GM23338 (cell line): ENCODE data around the gene CHCHD5. TPM values are rescaled to one million over a fixed set of nuclear protein-coding genes. Genes with fewer than 3 reads are reported as not detected.

Source experiments
- ATAC-seq: fragments of 200-7000 bp; cut with Tn5 transposase; 3 replicates; pipeline ENCODE4 v1.9.1; 2020
- DNase-seq: peaks from one replicate; pipeline ENCODE4 v3.0.0-alpha.2; 2015; ENCODE audit warnings: low spot score
- H2AFZ ChIP-seq: fragments of 200-600 bp; sonication (generic); 2 replicates; pipeline ENCODE4 v1.8.0; 2016; ENCODE audit warnings: antibody characterized with exemption, mild to moderate bottlenecking, moderate library complexity
- H3F3A ChIP-seq: fragments of 200-600 bp; sonication (generic); replicated peaks from 2 replicates; pipeline ENCODE4 v1.8.0; 2017; ENCODE audit warnings: antibody characterized with exemption, mixed run types, low read depth
- H3K27ac ChIP-seq: fragments of 200-600 bp; sonication (generic); 2 replicates; pipeline ENCODE4 v1.6.1; 2016; ENCODE audit warnings: low read depth
- H3K27me3 ChIP-seq: fragments of 200-600 bp; sonication (generic); 2 replicates; pipeline ENCODE4 v1.8.0; 2016; ENCODE audit warnings: mild to moderate bottlenecking, mixed run types, moderate library complexity; ENCODE audit not compliant: insufficient read depth
- H3K36me3 ChIP-seq: fragments of 200-600 bp; sonication (generic); 2 replicates; pipeline ENCODE4 v1.8.0; 2016; ENCODE audit warnings: mild to moderate bottlenecking; ENCODE audit not compliant: insufficient read depth
- H3K4me1 ChIP-seq: fragments of 200-600 bp; sonication (generic); 2 replicates; pipeline ENCODE4 v1.8.0; 2016; ENCODE audit warnings: mild to moderate bottlenecking, moderate library complexity; ENCODE audit not compliant: insufficient read depth
- H3K4me2 ChIP-seq: fragments of 200-600 bp; sonication (generic); 2 replicates; pipeline ENCODE4 v1.7.1; 2017; ENCODE audit warnings: mixed run types
- H3K4me3 ChIP-seq: fragments of 200-600 bp; sonication (generic); 2 replicates; pipeline ENCODE4 v1.6.1; 2016; ENCODE audit warnings: mixed run types
- H3K79me2 ChIP-seq: fragments of 200-600 bp; sonication (generic); replicated peaks from 2 replicates; pipeline ENCODE4 v1.8.0; 2017; ENCODE audit warnings: mild to moderate bottlenecking; ENCODE audit not compliant: insufficient read depth
- H3K9me2 ChIP-seq: fragments of 200-600 bp; sonication (generic); 2 replicates; pipeline ENCODE4 v1.8.0; 2017; ENCODE audit not compliant: insufficient read depth
- H4K20me1 ChIP-seq: fragments of 200-600 bp; sonication (generic); replicated peaks from 2 replicates; pipeline ENCODE4 v1.8.0; 2017; ENCODE audit warnings: mild to moderate bottlenecking; ENCODE audit not compliant: insufficient read depth
- H3K27ac Mint-ChIP-seq: 2 replicates; pipeline ENCODE4 v1.8.0; 2020; ENCODE audit warnings: inconsistent platforms, mild to moderate bottlenecking, moderate library complexity, mixed read lengths
- H3K27me3 Mint-ChIP-seq: 3 replicates; pipeline ENCODE4 v1.8.0; 2022; ENCODE audit warnings: low read depth, mild to moderate bottlenecking, moderate library complexity, mixed read lengths, inconsistent platforms; ENCODE audit not compliant: insufficient read depth, poor library complexity
- H3K36me3 Mint-ChIP-seq: 3 replicates; pipeline ENCODE4 v1.8.0; 2021; ENCODE audit warnings: low read depth, mild to moderate bottlenecking, inconsistent platforms, moderate library complexity, mixed read lengths
- H3K4me1 Mint-ChIP-seq: 3 replicates; pipeline ENCODE4 v1.8.0; 2020; ENCODE audit warnings: mild to moderate bottlenecking, inconsistent platforms, mixed read lengths
- H3K4me3 Mint-ChIP-seq: 3 replicates; pipeline ENCODE4 v1.8.0; 2021; ENCODE audit warnings: moderate library complexity, mild to moderate bottlenecking, inconsistent platforms, mixed read lengths
- H3K9me3 Mint-ChIP-seq: 3 replicates; pipeline ENCODE4 v1.8.0; 2020; ENCODE audit warnings: moderate library complexity, mild to moderate bottlenecking, inconsistent platforms, mixed read lengths
- CREB1 ChIP-seq: fragments of 250-450 bp; sonication (Bioruptor Pico); IDR thresholded peaks from 2 replicates; pipeline ENCODE4 v1.5.0; 2020; ENCODE audit warnings: low read depth, mild to moderate bottlenecking, moderate library complexity
- EZH2 ChIP-seq: fragments of 200-600 bp; sonication (generic); IDR thresholded peaks from one replicate; pipeline ENCODE4 v1.8.0; 2017; ENCODE audit warnings: antibody characterized with exemption, mild to moderate bottlenecking, low read depth; ENCODE audit not compliant: unreplicated experiment
- NANOG ChIP-seq: IDR thresholded peaks from 2 replicates; pipeline ENCODE4 v1.6.1; 2016; ENCODE audit warnings: antibody characterized with exemption, borderline replicate concordance
- POLR2AphosphoS5 ChIP-seq: IDR thresholded peaks from 2 replicates; pipeline ENCODE4 v1.6.1; 2016; ENCODE audit warnings: antibody characterized with exemption, low read depth
- polyA plus RNA-seq: library from polyadenylated mRNA; unstranded; fragments of >200 nt; fragmentation: Nextera tagmentation; extraction: Ambion mirVana; gene quantifications from 2 replicates; pipeline ENCODE4 v1.2.1, GENCODE V29; 2016
- total RNA-seq: library from RNA; depleted of rRNA; stranded (reverse); fragments of >200 nt; shearing (Covaris generic); gene quantifications from 2 replicates; pipeline ENCODE4 v1.2.3, GENCODE V29; 2014
- TF ChIP-seq, protein P1 (sequence below): IDR thresholded peaks from 2 replicates; pipeline ENCODE4 v1.6.1; 2016; ENCODE audit warnings: antibody characterized with exemption
- TF ChIP-seq, protein P2 (sequence below), 2 experiments: fragments of 200-600 bp in 1 of 2; sonication (generic) in 1 of 2; conservative IDR thresholded peaks; 2 replicates each; pipeline versions ENCODE4 v1.5.1 to v1.6.1; 2016 to 2017; ENCODE audit warnings: antibody characterized with exemption in 2 of 2, low read depth in 2 of 2, mild to moderate bottlenecking in 2 of 2, moderate library complexity in 1 of 2
- TF ChIP-seq, protein P3 (sequence below): fragments of 250-450 bp; sonication (Bioruptor Pico); IDR thresholded peaks from 2 replicates; pipeline ENCODE4 v1.5.0; 2020; ENCODE audit warnings: mild to moderate bottlenecking, moderate library complexity

The CHCHD5 gene
- total and polyA plus RNA-seq, 2 experiments from 2014 or later: 15.5 to 69.9 TPM

DNA sequence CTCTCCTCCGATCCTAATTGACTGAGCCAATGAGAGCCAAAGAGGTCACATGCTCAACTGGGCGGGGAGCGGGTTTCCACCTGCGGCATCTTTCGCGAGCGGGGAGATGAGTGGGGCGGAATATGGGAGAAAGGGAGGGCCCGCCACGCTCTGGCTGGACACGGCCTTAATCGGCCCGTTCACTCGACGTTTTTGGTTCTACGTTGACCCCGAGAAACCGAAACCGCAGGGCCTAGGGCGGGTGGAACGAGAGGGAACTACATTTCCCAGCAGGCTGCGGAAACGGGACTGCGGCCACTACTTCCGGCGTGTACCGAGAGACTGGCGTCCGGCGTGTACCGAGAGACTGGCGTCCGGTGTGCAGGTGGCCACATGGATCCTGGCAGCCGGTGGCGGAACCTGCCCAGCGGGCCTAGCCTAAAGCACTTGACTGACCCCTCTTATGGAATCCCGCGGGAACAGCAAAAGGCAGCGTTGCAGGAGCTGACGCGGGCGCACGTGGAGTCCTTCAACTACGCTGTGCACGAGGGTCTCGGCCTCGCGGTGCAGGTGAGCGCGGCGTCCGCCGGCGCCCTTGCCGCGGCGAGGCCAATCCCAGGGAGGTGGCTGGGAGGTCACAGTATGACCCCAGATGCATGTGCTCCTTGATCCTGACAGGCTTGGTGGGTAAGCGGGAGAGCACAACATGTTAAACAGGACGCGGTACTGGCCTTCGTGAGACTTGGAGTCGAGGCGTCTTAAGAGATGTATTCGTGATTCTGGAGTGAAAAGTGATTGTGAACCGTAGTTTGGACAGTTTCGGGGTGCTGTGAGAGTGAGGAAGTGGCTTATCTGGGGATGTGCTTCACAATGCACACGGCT is 42.1 kb upstream of the CHCHD5 start, which contains the start of gene POLR1B:
Gene POLR1B, plus strand, starts transcription at position 343 of the 861 bp plus-strand sequence. Its CDS starts 30 bp downstream, at position 373.
- Histone ChIP-seq H2AFZ (peak within 1 kb of the TSS; percentile 97), H3K4me3 (peak within 1 kb of the TSS; percentile 91), H3K27ac (peak within 1 kb of the TSS; percentile 97), H3K27me3 (no peaks in the 10 kb centered on the region), H3K4me1 (0 out of 2 replicates have a peak, but pooled peaks cover 9% of the 10 kb centered on the region), H3F3A (no peaks in the 10 kb centered on the region), H3K79me2 (peaks cover 49% of the 10 kb centered on the region), H3K4me2 (peak within 1 kb of the TSS; percentile 95), H4K20me1 (peaks cover 26% of the 10 kb centered on the region), H3K9me2 (no peaks in the 10 kb centered on the region), H3K36me3 (peaks cover 14% of the 10 kb centered on the region; the same call in 1 of the 2 replicates)
- no peaks in the 10 kb centered on the region for H3K9me3 Mint-ChIP-seq
- H3K27ac Mint-ChIP-seq: peak within 1 kb of the TSS; percentile 82
- TF ChIP-seq CREB1 (CRISPR knock-in tag) (peak; percentile 52), POLR2AphosphoS5 (peak; percentile 77), NANOG (no peak)
- TF ChIP-seq, protein P1, sequence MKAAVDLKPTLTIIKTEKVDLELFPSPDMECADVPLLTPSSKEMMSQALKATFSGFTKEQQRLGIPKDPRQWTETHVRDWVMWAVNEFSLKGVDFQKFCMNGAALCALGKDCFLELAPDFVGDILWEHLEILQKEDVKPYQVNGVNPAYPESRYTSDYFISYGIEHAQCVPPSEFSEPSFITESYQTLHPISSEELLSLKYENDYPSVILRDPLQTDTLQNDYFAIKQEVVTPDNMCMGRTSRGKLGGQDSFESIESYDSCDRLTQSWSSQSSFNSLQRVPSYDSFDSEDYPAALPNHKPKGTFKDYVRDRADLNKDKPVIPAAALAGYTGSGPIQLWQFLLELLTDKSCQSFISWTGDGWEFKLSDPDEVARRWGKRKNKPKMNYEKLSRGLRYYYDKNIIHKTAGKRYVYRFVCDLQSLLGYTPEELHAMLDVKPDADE: peak; percentile 91
- peak; percentile 95 for DNase-seq
- H3K27me3 Mint-ChIP-seq: peaks cover 2% of the 10 kb centered on the region
- ATAC-seq: peak; percentile 88
- H3K36me3 Mint-ChIP-seq: peaks cover 8% of the 10 kb centered on the region
- peaks cover 5% of the 10 kb centered on the region for H3K4me1 Mint-ChIP-seq
- H3K4me3 Mint-ChIP-seq: no peak within 1 kb of the TSS

DNA sequence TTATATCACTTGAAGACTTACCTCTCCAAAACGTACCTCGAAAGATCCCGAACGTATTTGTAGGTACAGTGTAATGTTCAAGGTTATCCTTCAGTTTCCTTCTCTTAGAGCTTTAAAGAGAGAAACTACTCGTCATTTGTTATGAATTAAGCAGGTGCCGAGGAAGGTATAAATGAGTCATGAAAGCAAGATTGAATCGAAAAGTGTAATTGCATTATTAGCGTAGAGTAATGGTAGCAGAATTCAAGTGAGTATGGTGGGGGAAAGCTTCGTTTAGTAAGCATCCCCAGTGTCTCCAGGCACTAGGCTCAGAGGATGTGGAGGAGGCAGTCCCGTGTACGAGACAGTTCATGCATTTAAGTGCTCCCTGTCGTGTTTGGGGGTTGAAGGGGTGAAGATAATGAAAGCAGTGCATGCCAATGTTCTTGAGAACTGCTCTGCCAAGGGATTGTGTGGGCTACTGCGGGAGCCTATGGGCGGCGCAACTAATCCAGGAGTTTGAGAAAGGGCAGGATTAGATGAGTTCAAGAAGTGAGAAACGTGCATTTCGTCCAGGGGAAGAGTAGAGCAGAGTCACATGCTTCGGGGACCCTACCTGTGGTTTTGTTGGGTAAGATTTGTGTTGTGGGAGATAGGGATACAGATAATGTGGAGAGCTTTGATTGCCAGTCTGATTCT is 41.3 kb upstream of the CHCHD5 start:
- Mint-ChIP-seq H3K27me3 (peaks cover 2% of the 10 kb centered on the region), H3K36me3 (peaks cover 16% of the 10 kb centered on the region), H3K27ac (no peak overlapping the region), H3K9me3 (no peaks in the 10 kb centered on the region), H3K4me1 (peaks cover 5% of the 10 kb centered on the region), H3K4me3 (no peak overlapping the region)
- Histone ChIP-seq H3K27me3 (no peaks in the 10 kb centered on the region), H3K9me2 (no peaks in the 10 kb centered on the region), H3K4me3 (peak overlapping the region; percentile 91), H3F3A (no peaks in the 10 kb centered on the region), H3K4me2 (peak overlapping the region; percentile 95), H3K79me2 (peaks cover 57% of the 10 kb centered on the region), H3K36me3 (peaks cover 22% of the 10 kb centered on the region; the same call in 1 of the 2 replicates), H2AFZ (peak overlapping the region; percentile 97), H4K20me1 (peaks cover 29% of the 10 kb centered on the region), H3K4me1 (0 out of 2 replicates have a peak, but pooled peaks cover 9% of the 10 kb centered on the region), H3K27ac (no peak overlapping the region)
- TF ChIP-seq, protein P2, sequence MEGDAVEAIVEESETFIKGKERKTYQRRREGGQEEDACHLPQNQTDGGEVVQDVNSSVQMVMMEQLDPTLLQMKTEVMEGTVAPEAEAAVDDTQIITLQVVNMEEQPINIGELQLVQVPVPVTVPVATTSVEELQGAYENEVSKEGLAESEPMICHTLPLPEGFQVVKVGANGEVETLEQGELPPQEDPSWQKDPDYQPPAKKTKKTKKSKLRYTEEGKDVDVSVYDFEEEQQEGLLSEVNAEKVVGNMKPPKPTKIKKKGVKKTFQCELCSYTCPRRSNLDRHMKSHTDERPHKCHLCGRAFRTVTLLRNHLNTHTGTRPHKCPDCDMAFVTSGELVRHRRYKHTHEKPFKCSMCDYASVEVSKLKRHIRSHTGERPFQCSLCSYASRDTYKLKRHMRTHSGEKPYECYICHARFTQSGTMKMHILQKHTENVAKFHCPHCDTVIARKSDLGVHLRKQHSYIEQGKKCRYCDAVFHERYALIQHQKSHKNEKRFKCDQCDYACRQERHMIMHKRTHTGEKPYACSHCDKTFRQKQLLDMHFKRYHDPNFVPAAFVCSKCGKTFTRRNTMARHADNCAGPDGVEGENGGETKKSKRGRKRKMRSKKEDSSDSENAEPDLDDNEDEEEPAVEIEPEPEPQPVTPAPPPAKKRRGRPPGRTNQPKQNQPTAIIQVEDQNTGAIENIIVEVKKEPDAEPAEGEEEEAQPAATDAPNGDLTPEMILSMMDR (conservative IDR thresholded peaks at IDR 0.05; ENCODE audit: low read depth in 2 of 2): peak in 1 of 2 experiments; percentile 16; a peak in 2 of 4 replicates
- TF ChIP-seq EZH2: no peak
- TF ChIP-seq, protein P3, sequence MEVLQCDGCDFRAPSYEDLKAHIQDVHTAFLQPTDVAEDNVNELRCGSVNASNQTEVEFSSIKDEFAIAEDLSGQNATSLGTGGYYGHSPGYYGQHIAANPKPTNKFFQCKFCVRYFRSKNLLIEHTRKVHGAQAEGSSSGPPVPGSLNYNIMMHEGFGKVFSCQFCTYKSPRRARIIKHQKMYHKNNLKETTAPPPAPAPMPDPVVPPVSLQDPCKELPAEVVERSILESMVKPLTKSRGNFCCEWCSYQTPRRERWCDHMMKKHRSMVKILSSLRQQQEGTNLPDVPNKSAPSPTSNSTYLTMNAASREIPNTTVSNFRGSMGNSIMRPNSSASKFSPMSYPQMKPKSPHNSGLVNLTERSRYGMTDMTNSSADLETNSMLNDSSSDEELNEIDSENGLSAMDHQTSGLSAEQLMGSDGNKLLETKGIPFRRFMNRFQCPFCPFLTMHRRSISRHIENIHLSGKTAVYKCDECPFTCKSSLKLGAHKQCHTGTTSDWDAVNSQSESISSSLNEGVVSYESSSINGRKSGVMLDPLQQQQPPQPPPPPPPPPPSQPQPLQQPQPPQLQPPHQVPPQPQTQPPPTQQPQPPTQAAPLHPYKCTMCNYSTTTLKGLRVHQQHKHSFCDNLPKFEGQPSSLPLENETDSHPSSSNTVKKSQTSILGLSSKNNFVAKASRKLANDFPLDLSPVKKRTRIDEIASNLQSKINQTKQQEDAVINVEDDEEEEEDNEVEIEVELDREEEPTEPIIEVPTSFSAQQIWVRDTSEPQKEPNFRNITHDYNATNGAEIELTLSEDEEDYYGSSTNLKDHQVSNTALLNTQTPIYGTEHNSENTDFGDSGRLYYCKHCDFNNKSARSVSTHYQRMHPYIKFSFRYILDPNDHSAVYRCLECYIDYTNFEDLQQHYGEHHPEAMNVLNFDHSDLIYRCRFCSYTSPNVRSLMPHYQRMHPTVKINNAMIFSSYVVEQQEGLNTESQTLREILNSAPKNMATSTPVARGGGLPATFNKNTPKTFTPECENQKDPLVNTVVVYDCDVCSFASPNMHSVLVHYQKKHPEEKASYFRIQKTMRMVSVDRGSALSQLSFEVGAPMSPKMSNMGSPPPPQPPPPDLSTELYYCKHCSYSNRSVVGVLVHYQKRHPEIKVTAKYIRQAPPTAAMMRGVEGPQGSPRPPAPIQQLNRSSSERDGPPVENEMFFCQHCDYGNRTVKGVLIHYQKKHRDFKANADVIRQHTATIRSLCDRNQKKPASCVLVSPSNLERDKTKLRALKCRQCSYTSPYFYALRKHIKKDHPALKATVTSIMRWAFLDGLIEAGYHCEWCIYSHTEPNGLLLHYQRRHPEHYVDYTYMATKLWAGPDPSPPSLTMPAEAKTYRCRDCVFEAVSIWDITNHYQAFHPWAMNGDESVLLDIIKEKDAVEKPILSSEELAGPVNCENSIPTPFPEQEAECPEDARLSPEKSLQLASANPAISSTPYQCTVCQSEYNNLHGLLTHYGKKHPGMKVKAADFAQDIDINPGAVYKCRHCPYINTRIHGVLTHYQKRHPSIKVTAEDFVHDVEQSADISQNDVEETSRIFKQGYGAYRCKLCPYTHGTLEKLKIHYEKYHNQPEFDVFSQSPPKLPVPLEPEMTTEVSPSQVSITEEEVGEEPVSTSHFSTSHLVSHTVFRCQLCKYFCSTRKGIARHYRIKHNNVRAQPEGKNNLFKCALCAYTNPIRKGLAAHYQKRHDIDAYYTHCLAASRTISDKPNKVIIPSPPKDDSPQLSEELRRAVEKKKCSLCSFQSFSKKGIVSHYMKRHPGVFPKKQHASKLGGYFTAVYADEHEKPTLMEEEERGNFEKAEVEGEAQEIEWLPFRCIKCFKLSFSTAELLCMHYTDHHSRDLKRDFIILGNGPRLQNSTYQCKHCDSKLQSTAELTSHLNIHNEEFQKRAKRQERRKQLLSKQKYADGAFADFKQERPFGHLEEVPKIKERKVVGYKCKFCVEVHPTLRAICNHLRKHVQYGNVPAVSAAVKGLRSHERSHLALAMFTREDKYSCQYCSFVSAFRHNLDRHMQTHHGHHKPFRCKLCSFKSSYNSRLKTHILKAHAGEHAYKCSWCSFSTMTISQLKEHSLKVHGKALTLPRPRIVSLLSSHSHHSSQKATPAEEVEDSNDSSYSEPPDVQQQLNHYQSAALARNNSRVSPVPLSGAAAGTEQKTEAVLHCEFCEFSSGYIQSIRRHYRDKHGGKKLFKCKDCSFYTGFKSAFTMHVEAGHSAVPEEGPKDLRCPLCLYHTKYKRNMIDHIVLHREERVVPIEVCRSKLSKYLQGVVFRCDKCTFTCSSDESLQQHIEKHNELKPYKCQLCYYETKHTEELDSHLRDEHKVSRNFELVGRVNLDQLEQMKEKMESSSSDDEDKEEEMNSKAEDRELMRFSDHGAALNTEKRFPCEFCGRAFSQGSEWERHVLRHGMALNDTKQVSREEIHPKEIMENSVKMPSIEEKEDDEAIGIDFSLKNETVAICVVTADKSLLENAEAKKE (CRISPR knock-in tag): no peak
- DNase-seq (peak; percentile 27), ATAC-seq (peak; percentile 6)
